HepG2 (cell line): ENCODE data around the gene SLC26A4. TPM values are rescaled to one million over a fixed set of nuclear protein-coding genes. Genes with fewer than 3 reads are reported as not detected.

Experiments
- GATAD1 ChIP-seq: IDR thresholded peaks from 2 replicates; pipeline ENCODE4 v1.6.1; 2016; ENCODE audit warnings: missing genetic modification reagents, missing compliant biosample characterization
- KDM2A ChIP-seq: sonication (generic); formaldehyde crosslinking; IDR thresholded peaks from 2 replicates; pipeline ENCODE4 v1.4.0; 2020; ENCODE audit warnings: low read depth, missing genetic modification reagents, borderline replicate concordance
- MAFF ChIP-seq: IDR thresholded peaks from 2 replicates; pipeline ENCODE4 v1.6.1; 2011; ENCODE audit warnings: low read depth, low read length, improper control_type of control experiment
- MTA1 ChIP-seq: sonication (generic); formaldehyde crosslinking; IDR thresholded peaks from 2 replicates; pipeline ENCODE4 v1.4.0; 2020; ENCODE audit warnings: missing genetic modification reagents, mild to moderate bottlenecking, borderline replicate concordance
- MXD4 ChIP-seq: IDR thresholded peaks from 2 replicates; pipeline ENCODE4 v1.6.1; 2016; ENCODE audit warnings: mild to moderate bottlenecking, missing biosample characterization, missing genetic modification reagents
- NCOA5 ChIP-seq: sonication (generic); formaldehyde crosslinking; IDR thresholded peaks from 2 replicates; pipeline ENCODE4 v1.4.0; 2020; ENCODE audit warnings: missing genetic modification reagents
- NONO ChIP-seq, 2 experiments: fragments of 450-650 bp in 1 of 2; sonication (generic) in 1 of 2; formaldehyde crosslinking in 1 of 2; IDR thresholded peaks in 1 of 2; conservative IDR thresholded peaks in 1 of 2; 2 replicates each; pipeline versions ENCODE4 v1.6.1 to v1.8.0; 2017 to 2022; ENCODE audit warnings: mild to moderate bottlenecking in 1 of 2, missing genetic modification reagents in 1 of 2, moderate library complexity in 1 of 2
- PBX3 ChIP-seq: sonication (generic); formaldehyde crosslinking; IDR thresholded peaks from 2 replicates; pipeline ENCODE4 v1.8.1; 2023; ENCODE audit warnings: missing genetic modification reagents, inconsistent platforms, borderline replicate concordance
- RBM22 ChIP-seq: fragments of 200-400 bp; formaldehyde crosslinking; optimal IDR thresholded peaks from 2 replicates; pipeline ENCODE3; 2017; ENCODE audit warnings: mild to moderate bottlenecking, low read length, moderate library complexity
- TFAP4 ChIP-seq: sonication (generic); IDR thresholded peaks from 2 replicates; pipeline ENCODE4 v1.6.1; 2016; ENCODE audit warnings: low read depth, borderline replicate concordance
- ZIK1 ChIP-seq: sonication (generic); formaldehyde crosslinking; IDR thresholded peaks from 2 replicates; pipeline ENCODE4 v1.5.0; 2020; ENCODE audit warnings: mild to moderate bottlenecking, low read depth, missing genetic modification reagents, borderline replicate concordance
- ZNF775 ChIP-seq: sonication (generic); formaldehyde crosslinking; IDR thresholded peaks from 2 replicates; pipeline ENCODE4 v1.4.0; 2020; ENCODE audit warnings: missing genetic modification reagents, mild to moderate bottlenecking, moderate library complexity, borderline replicate concordance
- ZSCAN31 ChIP-seq: sonication (generic); formaldehyde crosslinking; IDR thresholded peaks from 2 replicates; pipeline ENCODE4 v1.5.0; 2020; ENCODE audit warnings: low read depth, mild to moderate bottlenecking, missing genetic modification reagents
- ZXDC ChIP-seq: sonication (generic); formaldehyde crosslinking; IDR thresholded peaks from 2 replicates; pipeline ENCODE4 v1.5.0; 2020; ENCODE audit warnings: mild to moderate bottlenecking, missing genetic modification reagents
- polyA plus RNA-seq, 8 experiments: library from polyadenylated mRNA; depleted of rRNA in 3 of 8; stranded (reverse) in 7 of 8; unstranded in 1 of 8; fragments of >200 nt; fragmentation: Illumina TruSeq in 4 of 8; extraction: Trizol in 4 of 8; gene quantifications; 2 replicates each; pipeline versions ENCODE4 v1.2.1 to v1.2.3, GENCODE V29; 2011 to 2016; ENCODE audit warnings: low read depth in 4 of 8, missing spikeins in 1 of 8, mixed read lengths in 1 of 8; ENCODE audit not compliant: insufficient read depth in 1 of 8
- total RNA-seq, 5 experiments: library from RNA; depleted of rRNA; stranded (reverse); fragments of >200 nt; fragmentation: Illumina TruSeq; extraction: Trizol; gene quantifications; 2 replicates each; pipeline ENCODE4 v1.2.3, GENCODE V29; 2016; ENCODE audit warnings: low read depth in 1 of 5
- TF ChIP-seq, protein P1 (sequence below): fragments of 450-650 bp; IDR thresholded peaks from 2 replicates; pipeline ENCODE4 v1.6.1; 2016
- TF ChIP-seq, protein P2 (sequence below): sonication (generic); formaldehyde crosslinking; IDR thresholded peaks from 2 replicates; pipeline ENCODE4 v1.4.0; 2020; ENCODE audit warnings: mild to moderate bottlenecking, missing genetic modification reagents, borderline replicate concordance
- TF ChIP-seq, protein P3 (sequence below): sonication (generic); formaldehyde crosslinking; conservative IDR thresholded peaks from 2 replicates; pipeline ENCODE4 v1.8.1; 2023; ENCODE audit warnings: missing genetic modification reagents

The SLC26A4 gene
- total and polyA plus RNA-seq, 2 of the 13 experiments (the other 11 are each of a cell fraction or from before 2014, with no cell fraction given): 0.08 to 0.11 TPM

DNA sequence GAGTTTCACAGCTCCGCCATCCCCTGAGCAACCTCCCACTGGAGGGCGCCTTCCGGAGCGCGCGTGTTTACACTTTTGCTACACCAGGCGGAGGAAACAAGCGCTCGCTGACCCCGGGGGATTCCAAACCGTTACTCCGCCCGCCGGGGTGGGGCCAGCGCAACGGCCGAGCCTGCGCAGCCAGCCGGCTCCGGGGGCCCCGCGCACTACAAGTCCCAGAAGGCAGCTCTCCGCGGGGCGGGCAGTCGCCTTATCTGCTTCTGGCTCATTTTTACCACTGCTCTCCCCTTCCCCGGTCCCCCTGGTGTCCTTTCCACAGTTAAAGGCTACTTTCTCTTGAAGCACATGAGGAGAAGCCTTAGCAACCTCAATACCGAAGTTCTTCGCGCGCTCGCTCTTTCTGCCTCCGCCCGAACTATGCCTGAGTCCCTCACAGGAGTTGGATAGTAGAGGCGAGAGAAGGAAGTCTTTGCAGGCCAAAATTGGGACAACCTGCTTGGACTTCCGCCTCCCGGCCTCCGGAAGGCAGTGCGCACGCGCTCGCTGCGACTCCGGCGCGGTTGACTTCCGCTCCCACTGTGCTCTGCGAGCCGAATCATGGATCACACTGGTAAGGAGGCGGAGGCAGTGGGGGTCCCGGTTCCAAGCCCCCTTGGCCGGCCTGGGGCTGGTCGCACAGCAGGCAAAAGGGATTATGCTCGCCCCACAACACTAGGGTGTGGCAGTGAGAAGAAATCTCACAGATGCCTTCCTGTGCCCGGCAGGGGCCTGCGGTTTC lies 83.1 kb downstream of the SLC26A4 start, which contains the start of gene CBLL1 (continued):
- no peak for TF ChIP-seq NONO (IDR thresholded peaks at IDR 0.05)
- no peak; the same call in none of the 2 replicates for TF ChIP-seq NONO (CRISPR knock-in tag; conservative IDR thresholded peaks at IDR 0.05)
- TF ChIP-seq MXD4 (CRISPR knock-in tag): 0 out of 2 replicates have a peak, but pooled peaks have one; percentile 19
- no peak for TF ChIP-seq MAFF
- TF ChIP-seq, protein P1, sequence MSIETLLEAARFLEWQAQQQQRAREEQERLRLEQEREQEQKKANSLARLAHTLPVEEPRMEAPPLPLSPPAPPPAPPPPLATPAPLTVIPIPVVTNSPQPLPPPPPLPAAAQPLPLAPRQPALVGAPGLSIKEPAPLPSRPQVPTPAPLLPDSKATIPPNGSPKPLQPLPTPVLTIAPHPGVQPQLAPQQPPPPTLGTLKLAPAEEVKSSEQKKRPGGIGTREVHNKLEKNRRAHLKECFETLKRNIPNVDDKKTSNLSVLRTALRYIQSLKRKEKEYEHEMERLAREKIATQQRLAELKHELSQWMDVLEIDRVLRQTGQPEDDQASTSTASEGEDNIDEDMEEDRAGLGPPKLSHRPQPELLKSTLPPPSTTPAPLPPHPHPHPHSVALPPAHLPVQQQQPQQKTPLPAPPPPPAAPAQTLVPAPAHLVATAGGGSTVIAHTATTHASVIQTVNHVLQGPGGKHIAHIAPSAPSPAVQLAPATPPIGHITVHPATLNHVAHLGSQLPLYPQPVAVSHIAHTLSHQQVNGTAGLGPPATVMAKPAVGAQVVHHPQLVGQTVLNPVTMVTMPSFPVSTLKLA: peak; percentile 47
- TF ChIP-seq KDM2A: peak; percentile 91
- TF ChIP-seq RBM22: no peak
- TF ChIP-seq, protein P2, sequence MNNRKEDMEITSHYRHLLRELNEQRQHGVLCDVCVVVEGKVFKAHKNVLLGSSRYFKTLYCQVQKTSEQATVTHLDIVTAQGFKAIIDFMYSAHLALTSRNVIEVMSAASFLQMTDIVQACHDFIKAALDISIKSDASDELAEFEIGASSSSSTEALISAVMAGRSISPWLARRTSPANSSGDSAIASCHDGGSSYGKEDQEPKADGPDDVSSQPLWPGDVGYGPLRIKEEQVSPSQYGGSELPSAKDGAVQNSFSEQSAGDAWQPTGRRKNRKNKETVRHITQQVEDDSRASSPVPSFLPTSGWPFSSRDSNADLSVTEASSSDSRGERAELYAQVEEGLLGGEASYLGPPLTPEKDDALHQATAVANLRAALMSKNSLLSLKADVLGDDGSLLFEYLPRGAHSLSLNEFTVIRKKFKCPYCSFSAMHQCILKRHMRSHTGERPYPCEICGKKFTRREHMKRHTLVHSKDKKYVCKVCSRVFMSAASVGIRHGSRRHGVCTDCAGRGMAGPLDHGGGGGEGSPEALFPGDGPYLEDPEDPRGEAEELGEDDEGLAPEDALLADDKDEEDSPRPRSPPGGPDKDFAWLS (CRISPR knock-in tag): no peak
- TF ChIP-seq PBX3 (CRISPR knock-in tag): no peak
- no peak; the same call in 1 of the 2 replicates for TF ChIP-seq ZIK1
- TF ChIP-seq ZNF775: no peak
- TF ChIP-seq ZXDC (CRISPR knock-in tag): no peak
- TF ChIP-seq NCOA5: no peak
- TF ChIP-seq, protein P3, sequence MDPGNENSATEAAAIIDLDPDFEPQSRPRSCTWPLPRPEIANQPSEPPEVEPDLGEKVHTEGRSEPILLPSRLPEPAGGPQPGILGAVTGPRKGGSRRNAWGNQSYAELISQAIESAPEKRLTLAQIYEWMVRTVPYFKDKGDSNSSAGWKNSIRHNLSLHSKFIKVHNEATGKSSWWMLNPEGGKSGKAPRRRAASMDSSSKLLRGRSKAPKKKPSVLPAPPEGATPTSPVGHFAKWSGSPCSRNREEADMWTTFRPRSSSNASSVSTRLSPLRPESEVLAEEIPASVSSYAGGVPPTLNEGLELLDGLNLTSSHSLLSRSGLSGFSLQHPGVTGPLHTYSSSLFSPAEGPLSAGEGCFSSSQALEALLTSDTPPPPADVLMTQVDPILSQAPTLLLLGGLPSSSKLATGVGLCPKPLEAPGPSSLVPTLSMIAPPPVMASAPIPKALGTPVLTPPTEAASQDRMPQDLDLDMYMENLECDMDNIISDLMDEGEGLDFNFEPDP (CRISPR knock-in tag): 0 out of 2 replicates have a peak, but pooled peaks have one; percentile 82
- TF ChIP-seq TFAP4: peak; percentile 42; the same call in 1 of the 2 replicates
- TF ChIP-seq ZSCAN31: no peak; the same call in none of the 2 replicates
- peak; percentile 57; the same call in 1 of the 2 replicates for TF ChIP-seq MTA1 (CRISPR knock-in tag)
- peak; percentile 98 for TF ChIP-seq GATAD1
